Measurements from ENCODE around the gene AK1.
"Not testable (repeated sequence)": the region's sequence is repeated elsewhere in the genome, so short reads cannot be mapped to it uniquely, and the experiment has no call there.

DNA sequence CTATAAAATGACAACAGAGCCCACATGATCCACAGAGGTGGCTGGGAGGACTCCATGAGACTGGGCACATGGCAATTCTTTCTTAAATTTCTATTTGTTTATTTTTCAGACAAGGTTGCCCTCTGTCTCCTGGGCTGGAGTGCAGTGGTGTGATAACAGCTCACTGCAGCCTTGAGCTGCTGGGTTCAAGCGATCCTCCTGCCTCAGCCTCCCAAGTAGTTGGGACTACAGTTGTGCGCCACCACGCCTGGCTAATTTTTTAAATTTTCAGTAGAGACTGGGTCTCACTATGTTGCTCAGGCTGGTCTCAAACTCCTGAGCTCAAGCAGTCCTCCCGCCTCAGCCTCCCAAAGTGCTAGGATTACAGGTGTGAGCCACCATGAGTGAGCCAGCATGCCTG, 31.9 kb downstream of the AK1 start:
- TF ChIP-seq, protein P1, sequence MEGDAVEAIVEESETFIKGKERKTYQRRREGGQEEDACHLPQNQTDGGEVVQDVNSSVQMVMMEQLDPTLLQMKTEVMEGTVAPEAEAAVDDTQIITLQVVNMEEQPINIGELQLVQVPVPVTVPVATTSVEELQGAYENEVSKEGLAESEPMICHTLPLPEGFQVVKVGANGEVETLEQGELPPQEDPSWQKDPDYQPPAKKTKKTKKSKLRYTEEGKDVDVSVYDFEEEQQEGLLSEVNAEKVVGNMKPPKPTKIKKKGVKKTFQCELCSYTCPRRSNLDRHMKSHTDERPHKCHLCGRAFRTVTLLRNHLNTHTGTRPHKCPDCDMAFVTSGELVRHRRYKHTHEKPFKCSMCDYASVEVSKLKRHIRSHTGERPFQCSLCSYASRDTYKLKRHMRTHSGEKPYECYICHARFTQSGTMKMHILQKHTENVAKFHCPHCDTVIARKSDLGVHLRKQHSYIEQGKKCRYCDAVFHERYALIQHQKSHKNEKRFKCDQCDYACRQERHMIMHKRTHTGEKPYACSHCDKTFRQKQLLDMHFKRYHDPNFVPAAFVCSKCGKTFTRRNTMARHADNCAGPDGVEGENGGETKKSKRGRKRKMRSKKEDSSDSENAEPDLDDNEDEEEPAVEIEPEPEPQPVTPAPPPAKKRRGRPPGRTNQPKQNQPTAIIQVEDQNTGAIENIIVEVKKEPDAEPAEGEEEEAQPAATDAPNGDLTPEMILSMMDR (IDR thresholded peaks at IDR 0.05) = not testable (repeated sequence)
- not testable (repeated sequence) for TF ChIP-seq POLR2A, POLR2AphosphoS5 (IDR thresholded peaks at IDR 0.05)
